ENCODE data around the gene FOLR1.
A peak's percentile ranks its signal among the peaks of the same experiment; 100 is the strongest.
"Not testable (repeated sequence)": the region's sequence is repeated elsewhere in the genome, so short reads cannot be mapped to it uniquely, and the experiment has no call there.

The FOLR1 gene

GRCh38 chr11:72157131-72157530 lies 34.8 kb upstream of the FOLR1 start:
- no peak for TF ChIP-seq CTCF (IDR thresholded peaks at IDR 0.05; ENCODE audit: insufficient read depth, low read depth, low read length, missing control alignments)
- peak; percentile 24 for DNase-seq (ENCODE audit: low read depth)
- no peak overlapping the region for H3K4me3 ChIP-seq (ENCODE audit: low read length)

GRCh38 chr11:72160319-72160718 lies 31.6 kb upstream of the FOLR1 start:
- no peak for TF ChIP-seq CTCF (IDR thresholded peaks at IDR 0.05; ENCODE audit: insufficient read depth, low read depth, low read length, missing control alignments)
- no peak overlapping the region for H3K4me3 ChIP-seq (ENCODE audit: low read length)
- no peak for DNase-seq (ENCODE audit: low read depth)

- no peak for TF ChIP-seq CTCF (IDR thresholded peaks at IDR 0.05; ENCODE audit: insufficient read depth, low read depth, low read length, missing control alignments)
- no peak overlapping the region for H3K4me3 ChIP-seq (ENCODE audit: low read length)
- no peak for DNase-seq (ENCODE audit: low read depth)
These were observed 28.9 kb upstream of the FOLR1 start for GRCh38 chr11:72162891-72163492.

GRCh38 chr11:72164187-72164586 lies 27.8 kb upstream of the FOLR1 start:
- DNase-seq (ENCODE audit: low read depth); H3K4me3 ChIP-seq (ENCODE audit: low read length): not testable (repeated sequence)

- not testable (repeated sequence) for DNase-seq (ENCODE audit: low read depth); H3K4me3 ChIP-seq (ENCODE audit: low read length)
These were observed 22.8 kb upstream of the FOLR1 start for GRCh38 chr11:72169046-72169555.

GRCh38 chr11:72169754-72170153 lies 22.2 kb upstream of the FOLR1 start:
- H3K4me3 ChIP-seq (ENCODE audit: low read length); DNase-seq (ENCODE audit: low read depth): not testable (repeated sequence)

GRCh38 chr11:72172043-72172442 lies 19.9 kb upstream of the FOLR1 start:
- not testable (repeated sequence) for DNase-seq (ENCODE audit: low read depth); H3K4me3 ChIP-seq (ENCODE audit: low read length)

- no peak for DNase-seq (ENCODE audit: low read depth)
- no peak for TF ChIP-seq CTCF (IDR thresholded peaks at IDR 0.05; ENCODE audit: insufficient read depth, low read depth, low read length, missing control alignments)
- H3K4me3 ChIP-seq (ENCODE audit: low read length), result no peak overlapping the region
These were observed 18.6 kb upstream of the FOLR1 start for GRCh38 chr11:72173291-72173690.

GRCh38 chr11:72174302-72175070 lies 17.5 kb upstream of the FOLR1 start:
- DNase-seq (ENCODE audit: low read depth), result peak; percentile 71
- H3K4me3 ChIP-seq (ENCODE audit: low read length), result no peak overlapping the region
- no peak for TF ChIP-seq CTCF (IDR thresholded peaks at IDR 0.05; ENCODE audit: insufficient read depth, low read depth, low read length, missing control alignments)
